Stomach (tissue), 9 donors: ENCODE measurements around the gene FGF12. TPM values are rescaled to one million over a fixed set of nuclear protein-coding genes. Genes with fewer than 3 reads are reported as not detected.

Experiments
- DNase-seq, 2 donors: peaks; one replicate each; pipeline versions ENCODE4 v3.0.0 to v3.0.0-alpha.2; 2013 to 2019
- H3K27ac ChIP-seq, 5 donors: fragments of 200-600 bp in 4 of 5; sonication (generic) in 4 of 5; one replicate each; pipeline ENCODE4 v1.5.1; 2013 to 2019; ENCODE audit warnings: mild to moderate bottlenecking in 1 of 5, moderate library complexity in 1 of 5
- H3K27me3 ChIP-seq, 3 donors: fragments of 200-600 bp; sonication (generic); one replicate each; pipeline ENCODE4 v1.5.1; 2017 to 2019; ENCODE audit warnings: mixed run types in 1 of 3
- H3K36me3 ChIP-seq, 4 donors: fragments of 200-600 bp; sonication (generic); 1 replicate in 3 of 4; 2 replicates in 1 of 4; pipeline ENCODE4 v1.5.1; 2016 to 2019
- H3K4me1 ChIP-seq, 4 donors: fragments of 200-600 bp; sonication (generic); one replicate each; pipeline ENCODE4 v1.5.1; 2016 to 2019
- H3K4me3 ChIP-seq, 4 donors: fragments of 200-600 bp; sonication (generic) in 3 of 4; one replicate each; pipeline ENCODE4 v1.5.1; 2016 to 2019; ENCODE audit warnings: mild to moderate bottlenecking in 1 of 4
- H3K9me3 ChIP-seq, 4 donors: fragments of 200-600 bp; sonication (generic); one replicate each; pipeline ENCODE4 v1.5.1; 2016 to 2019
- CTCF ChIP-seq, 7 experiments: fragments of 450-650 bp in 4 of 7; fragments of 200-600 bp in 3 of 7; sonication (generic) in 3 of 7; IDR thresholded peaks; one replicate each; pipeline ENCODE4 v1.5.1; 2016 to 2019; ENCODE audit warnings: antibody characterized with exemption in 7 of 7, control low read depth in 2 of 7, mild to moderate bottlenecking in 1 of 7
- EP300 ChIP-seq: sonication (generic); formaldehyde crosslinking; IDR thresholded peaks from one replicate; pipeline ENCODE4 v1.6.1; 2017; ENCODE audit warnings: antibody characterized with exemption
- POLR2A ChIP-seq, 4 donors: fragments of 450-650 bp; IDR thresholded peaks; one replicate each; pipeline ENCODE4 v1.6.1; 2016; ENCODE audit warnings: antibody characterized with exemption in 4 of 4, control low read depth in 2 of 4, mild to moderate bottlenecking in 1 of 4, moderate library complexity in 1 of 4
- POLR2AphosphoS5 ChIP-seq, 3 donors: sonication (generic); formaldehyde crosslinking; IDR thresholded peaks; one replicate each; pipeline ENCODE4 v1.6.1; 2016; ENCODE audit warnings: antibody characterized with exemption in 3 of 3
- WGBS, 5 donors: extraction: QIAGEN DNeasy Blood & Tissue Kit in 3 of 5; methylation state at CpG; one replicate each; pipeline versions ENCODE4 v1.1.5 to v1.1.7; 2013 to 2018; 5-methylcytosine and 5-hydroxymethylcytosine counted together
- intact Hi-C: fragments of 100-400 bp; cut with DNase I; formaldehyde crosslinking; loops from one replicate; pipeline ENCODE4 v1.15.1; 2023; ENCODE audit warnings: low total_unique reads
- polyA plus RNA-seq, 3 donors: library from polyadenylated mRNA; stranded (reverse); fragments of 200-250 nt; gene quantifications; one replicate each; pipeline ENCODE4 v1.2.3, GENCODE V29; 2013
- total RNA-seq, 5 donors: library from RNA; depleted of rRNA; stranded (reverse); fragments of >200 nt; gene quantifications; one replicate each; pipeline versions ENCODE4 v1.1.0 to v1.2.3, GENCODE V29; 2014 to 2016
- donor health status: healthy with polysubstance abuse.
- donor health status: Bipolar disorder and iron deficiency.
- donor health status: healthy.

FGF12 gene
- total and polyA plus RNA-seq, 8 donors: 0.45 to 5.0 (median 0.88) TPM; not detected in 1

- intact Hi-C loops: loop anchor here (10.0 kb wide), 1 partner anchor 256 kb away; no protein-coding TSS in a partner anchor
- peak; percentile 63 to 68 for DNase-seq
Measured at GRCh38 chr3:192188218-192188835, 539.0 kb downstream of the FGF12 start.

DNA sequence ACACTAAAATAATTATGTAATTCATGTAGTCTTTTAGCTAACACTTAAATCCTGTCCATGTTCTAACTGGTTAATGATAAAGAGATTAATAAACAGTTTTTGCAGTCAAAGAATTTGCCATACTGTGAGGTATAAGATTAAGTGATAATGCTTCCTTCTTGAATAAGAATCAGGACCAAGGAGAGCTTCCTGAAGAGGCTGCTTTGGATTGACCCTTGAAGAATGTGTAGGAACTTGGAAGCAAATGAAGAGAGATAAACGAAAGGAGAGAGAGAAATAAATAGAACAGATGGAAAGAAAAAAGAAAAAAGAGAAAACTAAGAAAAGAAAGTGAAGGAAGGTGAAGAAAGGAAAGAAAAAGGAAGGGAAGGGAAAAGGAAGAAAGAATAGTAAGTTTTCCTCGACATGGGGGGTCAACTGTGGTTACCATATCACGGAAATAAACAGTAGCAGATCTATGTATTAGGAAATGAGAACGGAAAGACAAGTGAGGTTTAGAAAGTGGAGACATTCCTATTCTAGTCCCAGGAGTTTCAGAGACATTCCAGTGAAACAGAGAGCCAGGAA, 539.8 kb downstream of the FGF12 start:
- no peaks in the 10 kb centered on the region for H3K9me3 ChIP-seq
- H3K27me3 ChIP-seq: no peaks in the 10 kb centered on the region
- no peak for TF ChIP-seq CTCF (IDR thresholded peaks at IDR 0.05)
- no peak for TF ChIP-seq POLR2AphosphoS5 (IDR thresholded peaks at IDR 0.05)
- no peak for TF ChIP-seq EP300
- no peak for TF ChIP-seq POLR2A (IDR thresholded peaks at IDR 0.05)
- no peak for DNase-seq
- no peak overlapping the region for H3K4me3 ChIP-seq
- H3K36me3 ChIP-seq: no peaks in the 10 kb centered on the region
- WGBS, 5 donors: 48 to 59% (median 52%) methylated on average over 4 of the region's 4 CpGs
- intact Hi-C loops: loop anchor here (10.0 kb wide), 1 partner anchor 257 kb away; no protein-coding TSS in a partner anchor
- no peak overlapping the region for H3K27ac ChIP-seq
- H3K4me1 ChIP-seq: no peaks in the 10 kb centered on the region

More at GRCh38 chr3:192188218-192188835, 539.0 kb downstream of the FGF12 start:
- no peaks in the 10 kb centered on the region for H3K9me3 ChIP-seq
- no peaks in the 10 kb centered on the region for H3K36me3 ChIP-seq
- H3K4me1 ChIP-seq: no peaks in the 10 kb centered on the region
- no peaks in the 10 kb centered on the region for H3K27me3 ChIP-seq
- WGBS, 5 donors: 27 to 35% (median 32%) methylated on average over 7 of the region's 7 CpGs
- TF ChIP-seq POLR2AphosphoS5 (IDR thresholded peaks at IDR 0.05) (no peak), CTCF (IDR thresholded peaks at IDR 0.05) (peak in 4 of 7 experiments; percentile 15 to 65 (median 50))
- H3K4me3 ChIP-seq: no peak overlapping the region
- H3K27ac ChIP-seq: no peak overlapping the region

DNA sequence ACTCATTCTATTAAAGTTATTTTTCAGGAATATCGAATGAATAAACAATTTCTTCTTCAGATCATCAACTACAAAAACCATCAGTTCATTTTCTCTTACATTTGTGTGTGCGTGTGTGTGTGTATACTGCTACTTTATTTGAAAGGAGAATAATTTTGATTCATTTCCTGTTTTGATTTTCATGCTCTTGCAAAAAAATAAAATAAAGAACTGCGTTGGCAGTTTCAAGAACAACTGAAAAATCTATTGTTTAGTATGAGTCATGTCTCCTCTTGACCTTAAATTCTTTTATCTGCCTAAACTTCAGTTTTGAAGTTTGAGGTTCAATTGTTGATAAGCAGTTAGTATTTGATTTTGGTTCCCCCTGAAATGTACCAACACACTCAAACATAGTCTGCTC, 540.8 kb downstream of the FGF12 start:
- intact Hi-C loops: loop anchor here (10.0 kb wide), 1 partner anchor 258 kb away; no protein-coding TSS in a partner anchor
- TF ChIP-seq CTCF (IDR thresholded peaks at IDR 0.05): no peak
- TF ChIP-seq POLR2A (IDR thresholded peaks at IDR 0.05): no peak
- TF ChIP-seq POLR2AphosphoS5 (IDR thresholded peaks at IDR 0.05): no peak
- TF ChIP-seq EP300: no peak
- no peak for DNase-seq
- no peaks in the 10 kb centered on the region for H3K4me1 ChIP-seq
- no peaks in the 10 kb centered on the region for H3K9me3 ChIP-seq
- WGBS, 5 donors: 51 to 58% (median 53%) methylated on average over 3 of the region's 3 CpGs
- no peaks in the 10 kb centered on the region for H3K36me3 ChIP-seq
- no peak overlapping the region for H3K27ac ChIP-seq
- no peak overlapping the region for H3K4me3 ChIP-seq
- H3K27me3 ChIP-seq: no peaks in the 10 kb centered on the region

GRCh38 chr3:192186045-192186444, 541.3 kb downstream of the FGF12 start:
- H3K4me1 ChIP-seq: no peaks in the 10 kb centered on the region
- TF ChIP-seq EP300 (no peak), CTCF (IDR thresholded peaks at IDR 0.05) (no peak), POLR2A (IDR thresholded peaks at IDR 0.05) (no peak), POLR2AphosphoS5 (IDR thresholded peaks at IDR 0.05) (no peak)
- H3K36me3 ChIP-seq: no peaks in the 10 kb centered on the region
- H3K4me3 ChIP-seq: no peak overlapping the region
- H3K9me3 ChIP-seq: no peaks in the 10 kb centered on the region
- H3K27me3 ChIP-seq: no peaks in the 10 kb centered on the region
- 73 to 87% (median 81%) methylated on average over 2 of the region's 2 CpGs for WGBS, 5 donors
- intact Hi-C loops: loop anchor here (10.0 kb wide), 1 partner anchor 259 kb away; no protein-coding TSS in a partner anchor
- DNase-seq: no peak
- no peak overlapping the region for H3K27ac ChIP-seq
